Astrocyte (in vitro differentiated cells and primary cell): ENCODE data around the gene COX7A2. TPM values are rescaled to one million over a fixed set of nuclear protein-coding genes. Genes with fewer than 3 reads are reported as not detected.

Experiments
- DNase-seq: peaks from one replicate; pipeline ENCODE4 v3.0.0-alpha.2; 2010; ENCODE audit warnings: low read depth
- FAIRE-seq: peaks from 2 replicates; lab custom pipeline; 2011; peaks lifted over from hg19 to GRCh38; lab: Jason Lieb, UNC
- H2AFZ ChIP-seq: 2 replicates; pipeline ENCODE4 v1.6.0; 2012; ENCODE audit warnings: low read depth, low read length, inconsistent platforms
- H3K27ac ChIP-seq: 2 replicates; pipeline ENCODE4 v1.5.1; 2011; ENCODE audit warnings: low read depth, low read length, inconsistent platforms
- H3K27me3 ChIP-seq: 2 replicates; pipeline ENCODE4 v1.6.0; 2011; ENCODE audit warnings: low read length, inconsistent platforms; ENCODE audit not compliant: insufficient read depth
- H3K36me3 ChIP-seq: 2 replicates; pipeline ENCODE4 v1.5.1; 2011; ENCODE audit warnings: low read length, inconsistent platforms; ENCODE audit not compliant: insufficient read depth
- H3K4me1 ChIP-seq: 2 replicates; pipeline ENCODE4 v1.5.1; 2011; ENCODE audit warnings: low read length, inconsistent platforms; ENCODE audit not compliant: insufficient read depth
- H3K4me2 ChIP-seq: 2 replicates; pipeline ENCODE4 v1.6.0; 2012; ENCODE audit warnings: low read length, inconsistent platforms
- H3K4me3 ChIP-seq: 2 replicates; pipeline ENCODE4 v1.5.1; 2011; ENCODE audit warnings: low read depth, mild to moderate bottlenecking, low read length, inconsistent platforms; ENCODE audit not compliant: insufficient read depth
- H3K79me2 ChIP-seq: 2 replicates; pipeline ENCODE4 v1.6.0; 2012; ENCODE audit warnings: mild to moderate bottlenecking, low read length, inconsistent platforms; ENCODE audit not compliant: insufficient read depth
- H3K9ac ChIP-seq: 2 replicates; pipeline ENCODE4 v1.6.0; 2012; ENCODE audit warnings: mild to moderate bottlenecking, low read length, inconsistent platforms
- H3K9me3 ChIP-seq: 2 replicates; pipeline ENCODE4 v1.5.1; 2012; ENCODE audit warnings: low read depth, mild to moderate bottlenecking, low read length, inconsistent platforms; ENCODE audit not compliant: insufficient read depth
- H4K20me1 ChIP-seq: 2 replicates; pipeline ENCODE4 v1.6.0; 2012; ENCODE audit warnings: low read length, inconsistent platforms; ENCODE audit not compliant: insufficient read depth
- H3K27ac Mint-ChIP-seq: one replicate; pipeline ENCODE4 v1.8.0; 2021; ENCODE audit warnings: mild to moderate bottlenecking, mixed read lengths; ENCODE audit not compliant: unreplicated experiment
- H3K27me3 Mint-ChIP-seq: one replicate; pipeline ENCODE4 v1.8.0; 2021; ENCODE audit warnings: low read depth, mixed read lengths; ENCODE audit not compliant: unreplicated experiment
- H3K36me3 Mint-ChIP-seq: one replicate; pipeline ENCODE4 v1.8.0; 2021; ENCODE audit warnings: low read depth, mixed read lengths; ENCODE audit not compliant: unreplicated experiment
- H3K4me1 Mint-ChIP-seq: one replicate; pipeline ENCODE4 v1.8.0; 2021; ENCODE audit warnings: low read depth, mixed read lengths; ENCODE audit not compliant: unreplicated experiment
- H3K4me3 Mint-ChIP-seq: one replicate; pipeline ENCODE4 v1.8.0; 2021; ENCODE audit warnings: mild to moderate bottlenecking, moderate library complexity, mixed read lengths; ENCODE audit not compliant: unreplicated experiment
- H3K9me3 Mint-ChIP-seq: one replicate; pipeline ENCODE4 v1.8.0; 2021; ENCODE audit warnings: mild to moderate bottlenecking, mixed read lengths; ENCODE audit not compliant: unreplicated experiment
- CTCF ChIP-seq: IDR thresholded peaks from 2 replicates; pipeline ENCODE4 v1.5.1; 2011; ENCODE audit warnings: low read depth, mild to moderate bottlenecking, inconsistent platforms, low read length, moderate library complexity; ENCODE audit not compliant: insufficient read depth
- EZH2 ChIP-seq: IDR thresholded peaks from 2 replicates; pipeline ENCODE4 v1.6.1; 2012; ENCODE audit warnings: mild to moderate bottlenecking, low read length, inconsistent platforms; ENCODE audit not compliant: insufficient read depth
- total RNA-seq: library from RNA; stranded (reverse); gene quantifications from 2 replicates; pipeline ENCODE4 v1.2.1, GENCODE V29; 2021

Gene COX7A2
- total RNA-seq, 1 donor from 2014 or later = 463 TPM

GRCh38 chr6:75204217-75204958 lies 39.2 kb downstream of the COX7A2 start:
- Mint-ChIP-seq H3K36me3 (peaks cover 3% of the 10 kb centered on the region), H3K27ac (peak overlapping the region; percentile 94), H3K4me1 (peaks cover 21% of the 10 kb centered on the region), H3K4me3 (peak overlapping the region; percentile 95), H3K9me3 (no peaks in the 10 kb centered on the region), H3K27me3 (peaks cover 18% of the 10 kb centered on the region)
- no peaks in the 10 kb centered on the region for H3K9me3 ChIP-seq
- H3K36me3 ChIP-seq = no peaks in the 10 kb centered on the region
- H3K4me1 ChIP-seq = peaks cover 49% of the 10 kb centered on the region
- TF ChIP-seq CTCF (peak; percentile 86), EZH2 (no peak)
- H3K27ac ChIP-seq = peak overlapping the region; percentile 97
- peaks cover 29% of the 10 kb centered on the region for H4K20me1 ChIP-seq
- H3K9ac ChIP-seq = peak overlapping the region; percentile 99
- peaks cover 3% of the 10 kb centered on the region for H3K27me3 ChIP-seq
- DNase-seq (peak; percentile 87), FAIRE-seq (peak; percentile 78)
- H3K79me2 ChIP-seq = peaks cover 56% of the 10 kb centered on the region
- H2AFZ ChIP-seq = peak overlapping the region; percentile 45
- H3K4me3 ChIP-seq = peak overlapping the region; percentile 99
- H3K4me2 ChIP-seq = peak overlapping the region; percentile 92

DNA sequence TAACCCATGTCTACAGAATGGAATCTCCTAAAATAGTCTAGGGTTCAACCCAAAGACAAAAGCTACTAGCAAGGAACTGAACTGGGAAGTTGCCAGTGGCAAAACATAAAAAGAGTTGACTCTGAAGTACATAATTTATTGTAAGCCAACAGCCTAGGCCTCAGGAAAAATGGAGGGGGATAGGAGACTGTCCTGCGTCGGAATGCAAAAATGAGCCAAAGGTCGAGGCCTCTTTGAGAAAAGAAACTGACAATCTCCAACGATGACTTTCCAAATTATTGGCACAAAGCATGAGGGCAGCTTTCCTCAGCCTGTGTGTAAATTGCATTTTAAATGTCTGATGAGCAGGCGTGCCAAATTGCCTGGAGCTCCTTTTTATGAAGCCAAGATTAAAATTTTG lies 39.9 kb downstream of the COX7A2 start:
- H3K27me3 Mint-ChIP-seq = peaks cover 17% of the 10 kb centered on the region
- H3K36me3 Mint-ChIP-seq = peaks cover 3% of the 10 kb centered on the region
- Histone ChIP-seq H3K27ac (peak overlapping the region; percentile 97), H3K27me3 (peaks cover 3% of the 10 kb centered on the region), H4K20me1 (peaks cover 29% of the 10 kb centered on the region), H3K9ac (peak overlapping the region; percentile 99), H3K4me3 (peak overlapping the region; percentile 99), H3K4me2 (peak overlapping the region; percentile 92), H3K36me3 (no peaks in the 10 kb centered on the region), H3K9me3 (no peaks in the 10 kb centered on the region), H3K79me2 (peaks cover 63% of the 10 kb centered on the region), H3K4me1 (peaks cover 48% of the 10 kb centered on the region), H2AFZ (peak overlapping the region; percentile 16)
- DNase-seq (peak; percentile 45), FAIRE-seq (peak; percentile 37)
- TF ChIP-seq CTCF = no peak
- no peaks in the 10 kb centered on the region for H3K9me3 Mint-ChIP-seq
- H3K4me1 Mint-ChIP-seq = peaks cover 21% of the 10 kb centered on the region
- peak overlapping the region; percentile 94 for H3K27ac Mint-ChIP-seq
- peak overlapping the region; percentile 95 for H3K4me3 Mint-ChIP-seq

- Mint-ChIP-seq H3K9me3 (no peaks in the 10 kb centered on the region), H3K4me1 (peaks cover 19% of the 10 kb centered on the region), H3K36me3 (peaks cover 3% of the 10 kb centered on the region), H3K27ac (no peak overlapping the region), H3K27me3 (peaks cover 12% of the 10 kb centered on the region), H3K4me3 (peak overlapping the region; percentile 95)
- DNase-seq = peak; percentile 57
- TF ChIP-seq EZH2 = no peak
- no peak for TF ChIP-seq CTCF
- FAIRE-seq = no peak
- Histone ChIP-seq H3K4me2 (peak overlapping the region; percentile 92), H3K4me3 (peak overlapping the region; percentile 41), H3K27me3 (peaks cover 3% of the 10 kb centered on the region), H3K4me1 (peaks cover 41% of the 10 kb centered on the region), H3K36me3 (no peaks in the 10 kb centered on the region), H3K9me3 (no peaks in the 10 kb centered on the region), H3K79me2 (peaks cover 73% of the 10 kb centered on the region), H3K9ac (peak overlapping the region; percentile 50), H2AFZ (peak overlapping the region; percentile 11), H3K27ac (peak overlapping the region; percentile 45), H4K20me1 (peaks cover 29% of the 10 kb centered on the region)
Measured at GRCh38 chr6:75202676-75203131, 40.9 kb downstream of the COX7A2 start.
